Measurements from ENCODE around the gene ZNF14. TPM values are rescaled to one million over a fixed set of nuclear protein-coding genes. Genes with fewer than 3 reads are reported as not detected.

ZNF14 gene
- total RNA-seq, 2 donors from 2014 or later: 9.5 to 9.9 TPM

GRCh38 chr19:19661141-19661674 lies 71.7 kb downstream of the ZNF14 start:
- DNase-seq (ENCODE audit: low spot score): no peak
- no peak overlapping the region for H3K27ac ChIP-seq
- WGBS: 82% methylated on average over 10 of the region's 10 CpGs
- no peaks in the 10 kb centered on the region for H3K27me3 ChIP-seq (replicated peaks; ENCODE audit: insufficient read depth)
- no peak overlapping the region for H3K4me3 ChIP-seq
- no peaks in the 10 kb centered on the region for H3K9me3 ChIP-seq
- TF ChIP-seq CTCF (IDR thresholded peaks at IDR 0.05) (no peak), POLR2A (IDR thresholded peaks at IDR 0.05) (no peak), POLR2AphosphoS5 (IDR thresholded peaks at IDR 0.05) (no peak)
- intact Hi-C loops (cut with DNase I): no loop called here
- H3K36me3 ChIP-seq: peaks cover 12 to 19% of the 10 kb centered on the region in 2 donors
- peaks cover 12% of the 10 kb centered on the region for H3K4me1 ChIP-seq (replicated peaks)

Small RNAs within 50 kb of the gene (small RNA-seq; reads per million reads assigned to genes)
- gene AC011458.2: 0 reads per million in 2 donors
- gene AC011477.5: 0 reads per million in 2 donors

Other genes starting within 250 kb of the ZNF14 start
- gene TSSK6, start 217.6 kb downstream of the ZNF14 start, total RNA-seq: 10 to 100 TPM in 1 of 2 donors, 1 to 10 TPM in 1; 7.3 to 22.3 TPM
- gene NDUFA13, start 216.9 kb downstream of the ZNF14 start, total RNA-seq: 10 to 100 TPM; 46.0 to 57.4 TPM
- 10 to 100 TPM in 1 of 2 donors, 1 to 10 TPM in 1; 8.1 to 19.3 TPM for gene YJEFN3, start 204.2 kb downstream of the ZNF14 start, total RNA-seq
- 1 to 10 TPM in 1 of 2 donors, under 1 TPM in 1; 0.68 to 3.7 TPM for gene CILP2, start 194.8 kb downstream of the ZNF14 start, total RNA-seq
- gene PBX4, start 114.4 kb downstream of the ZNF14 start, total RNA-seq: 10 to 100 TPM in 1 of 2 donors, 1 to 10 TPM in 1; 2.6 to 10.6 TPM
- 100 to 1,000 TPM in 1 of 2 donors, 10 to 100 TPM in 1; 39.7 to 167 TPM for gene LPAR2, start 104.9 kb downstream of the ZNF14 start, total RNA-seq
- gene GMIP, start 89.5 kb downstream of the ZNF14 start, total RNA-seq: 10 to 100 TPM; 10.2 to 11.6 TPM
- 100 to 1,000 TPM; 227 to 315 TPM for gene ATP13A1, start 69.4 kb downstream of the ZNF14 start, total RNA-seq
- gene ZNF101, start 64.3 kb downstream of the ZNF14 start, total RNA-seq: 1 to 10 TPM; 4.1 to 7.1 TPM
- 10 to 100 TPM; 35.7 to 37.2 TPM for gene ZNF506, start 88.6 kb upstream of the ZNF14 start, total RNA-seq
- 10 to 100 TPM; 10.6 to 20.0 TPM for gene ZNF253, start 132.8 kb upstream of the ZNF14 start, total RNA-seq
- gene ZNF93, start 167.8 kb upstream of the ZNF14 start, total RNA-seq: 1 to 10 TPM; 6.1 to 7.6 TPM